HL-60 (cell line): ENCODE results near the gene CCDC182.

Experiments used
- DNase-seq, 2 experiments: peaks; one replicate each; pipeline ENCODE4 v3.0.0-alpha.2; 2010 to 2020; ENCODE audit warnings: low read depth in 1 of 2, low spot score in 1 of 2
- H3K27ac ChIP-seq: fragments of 250-450 bp; sonication (Bioruptor Pico); replicated peaks from 2 replicates; pipeline ENCODE4 v1.5.1; 2020; ENCODE audit warnings: mild to moderate bottlenecking, moderate library complexity
- H3K27me3 ChIP-seq: fragments of 250-450 bp; sonication (Bioruptor Pico); 2 replicates; pipeline ENCODE4 v1.5.1; 2021; ENCODE audit warnings: mild to moderate bottlenecking, moderate library complexity; ENCODE audit not compliant: insufficient read depth, poor library complexity, severe bottlenecking
- H3K4me3 ChIP-seq: replicated peaks from 2 replicates; pipeline ENCODE4 v1.5.1; 2011; ENCODE audit warnings: mild to moderate bottlenecking, control low read depth, low read length; ENCODE audit not compliant: insufficient read depth
- GABPA ChIP-seq: IDR thresholded peaks from 2 replicates; pipeline ENCODE4 v1.6.1; 2012; ENCODE audit warnings: low read depth
- POLR2AphosphoS5 ChIP-seq: IDR thresholded peaks from 2 replicates; pipeline ENCODE4 v1.6.1; 2012; ENCODE audit warnings: low read depth
- SPI1 ChIP-seq: IDR thresholded peaks from 2 replicates; pipeline ENCODE4 v1.6.1; 2012; ENCODE audit warnings: low read depth, mild to moderate bottlenecking, borderline replicate concordance
- TF ChIP-seq, protein P1 (sequence below): IDR thresholded peaks from one replicate; pipeline ENCODE4 v1.5.1; 2011; ENCODE audit warnings: low read length, control low read depth, inconsistent platforms; ENCODE audit not compliant: insufficient read depth
- TF ChIP-seq, protein P2 (sequence below): IDR thresholded peaks from 2 replicates; pipeline ENCODE4 v1.6.1; 2012; ENCODE audit warnings: low read depth; ENCODE audit not compliant: insufficient replicate concordance

The CCDC182 gene

DNA sequence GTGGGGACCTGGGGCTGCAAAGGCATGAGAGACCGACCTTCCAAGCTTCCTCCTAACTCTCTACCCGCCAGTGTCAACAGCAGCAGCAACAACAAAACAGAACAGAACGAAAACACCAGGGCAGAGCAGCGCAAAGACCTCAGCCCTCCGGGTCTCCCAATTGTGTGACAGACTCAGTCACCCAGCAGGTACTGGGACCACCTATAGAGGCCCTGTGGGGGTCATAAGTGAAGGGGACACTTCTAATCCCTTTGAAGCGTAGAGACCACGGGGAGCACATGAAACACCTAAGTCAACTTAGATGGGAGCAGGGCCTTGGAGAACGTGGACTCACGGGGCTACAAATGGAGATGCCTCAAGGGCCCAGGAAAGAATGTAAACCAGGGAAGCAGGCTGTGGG lies 12.6 kb upstream of the CCDC182 start:
- H3K4me3 ChIP-seq: no peak overlapping the region
- no peak overlapping the region for H3K27ac ChIP-seq
- H3K27me3 ChIP-seq: no peaks in the 10 kb centered on the region
- DNase-seq: no peak
- no peak for TF ChIP-seq GABPA
- no peak for TF ChIP-seq SPI1
- TF ChIP-seq, protein P1, sequence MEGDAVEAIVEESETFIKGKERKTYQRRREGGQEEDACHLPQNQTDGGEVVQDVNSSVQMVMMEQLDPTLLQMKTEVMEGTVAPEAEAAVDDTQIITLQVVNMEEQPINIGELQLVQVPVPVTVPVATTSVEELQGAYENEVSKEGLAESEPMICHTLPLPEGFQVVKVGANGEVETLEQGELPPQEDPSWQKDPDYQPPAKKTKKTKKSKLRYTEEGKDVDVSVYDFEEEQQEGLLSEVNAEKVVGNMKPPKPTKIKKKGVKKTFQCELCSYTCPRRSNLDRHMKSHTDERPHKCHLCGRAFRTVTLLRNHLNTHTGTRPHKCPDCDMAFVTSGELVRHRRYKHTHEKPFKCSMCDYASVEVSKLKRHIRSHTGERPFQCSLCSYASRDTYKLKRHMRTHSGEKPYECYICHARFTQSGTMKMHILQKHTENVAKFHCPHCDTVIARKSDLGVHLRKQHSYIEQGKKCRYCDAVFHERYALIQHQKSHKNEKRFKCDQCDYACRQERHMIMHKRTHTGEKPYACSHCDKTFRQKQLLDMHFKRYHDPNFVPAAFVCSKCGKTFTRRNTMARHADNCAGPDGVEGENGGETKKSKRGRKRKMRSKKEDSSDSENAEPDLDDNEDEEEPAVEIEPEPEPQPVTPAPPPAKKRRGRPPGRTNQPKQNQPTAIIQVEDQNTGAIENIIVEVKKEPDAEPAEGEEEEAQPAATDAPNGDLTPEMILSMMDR: no peak
- TF ChIP-seq POLR2AphosphoS5: no peak
- TF ChIP-seq, protein P2, sequence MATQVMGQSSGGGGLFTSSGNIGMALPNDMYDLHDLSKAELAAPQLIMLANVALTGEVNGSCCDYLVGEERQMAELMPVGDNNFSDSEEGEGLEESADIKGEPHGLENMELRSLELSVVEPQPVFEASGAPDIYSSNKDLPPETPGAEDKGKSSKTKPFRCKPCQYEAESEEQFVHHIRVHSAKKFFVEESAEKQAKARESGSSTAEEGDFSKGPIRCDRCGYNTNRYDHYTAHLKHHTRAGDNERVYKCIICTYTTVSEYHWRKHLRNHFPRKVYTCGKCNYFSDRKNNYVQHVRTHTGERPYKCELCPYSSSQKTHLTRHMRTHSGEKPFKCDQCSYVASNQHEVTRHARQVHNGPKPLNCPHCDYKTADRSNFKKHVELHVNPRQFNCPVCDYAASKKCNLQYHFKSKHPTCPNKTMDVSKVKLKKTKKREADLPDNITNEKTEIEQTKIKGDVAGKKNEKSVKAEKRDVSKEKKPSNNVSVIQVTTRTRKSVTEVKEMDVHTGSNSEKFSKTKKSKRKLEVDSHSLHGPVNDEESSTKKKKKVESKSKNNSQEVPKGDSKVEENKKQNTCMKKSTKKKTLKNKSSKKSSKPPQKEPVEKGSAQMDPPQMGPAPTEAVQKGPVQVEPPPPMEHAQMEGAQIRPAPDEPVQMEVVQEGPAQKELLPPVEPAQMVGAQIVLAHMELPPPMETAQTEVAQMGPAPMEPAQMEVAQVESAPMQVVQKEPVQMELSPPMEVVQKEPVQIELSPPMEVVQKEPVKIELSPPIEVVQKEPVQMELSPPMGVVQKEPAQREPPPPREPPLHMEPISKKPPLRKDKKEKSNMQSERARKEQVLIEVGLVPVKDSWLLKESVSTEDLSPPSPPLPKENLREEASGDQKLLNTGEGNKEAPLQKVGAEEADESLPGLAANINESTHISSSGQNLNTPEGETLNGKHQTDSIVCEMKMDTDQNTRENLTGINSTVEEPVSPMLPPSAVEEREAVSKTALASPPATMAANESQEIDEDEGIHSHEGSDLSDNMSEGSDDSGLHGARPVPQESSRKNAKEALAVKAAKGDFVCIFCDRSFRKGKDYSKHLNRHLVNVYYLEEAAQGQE: no peak

DNA sequence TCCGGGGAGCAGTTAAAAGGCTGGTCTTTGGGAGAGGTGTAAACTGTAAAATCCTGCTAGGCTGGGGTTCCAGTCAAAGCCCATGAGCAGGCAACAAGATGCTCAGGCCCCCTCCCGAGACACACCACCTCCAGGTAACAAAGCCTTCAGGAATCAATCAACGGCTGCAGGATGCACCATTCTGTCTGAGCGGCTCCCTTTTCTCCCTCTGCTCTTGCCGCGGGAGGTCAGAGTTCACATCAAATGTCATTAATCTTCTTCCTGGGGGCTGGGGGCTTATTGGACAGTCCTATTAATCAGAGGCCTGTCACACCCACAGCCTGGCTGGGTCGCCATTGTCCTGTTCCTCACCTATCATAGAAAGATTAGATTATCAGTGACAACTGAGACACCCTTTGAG lies 11.9 kb upstream of the CCDC182 start:
- TF ChIP-seq GABPA (no peak), POLR2AphosphoS5 (no peak), SPI1 (no peak)
- TF ChIP-seq, protein P2: no peak
- TF ChIP-seq, protein P1: no peak
- Histone ChIP-seq H3K27ac (no peak overlapping the region), H3K27me3 (no peaks in the 10 kb centered on the region), H3K4me3 (no peak overlapping the region)
- no peak for DNase-seq

DNA sequence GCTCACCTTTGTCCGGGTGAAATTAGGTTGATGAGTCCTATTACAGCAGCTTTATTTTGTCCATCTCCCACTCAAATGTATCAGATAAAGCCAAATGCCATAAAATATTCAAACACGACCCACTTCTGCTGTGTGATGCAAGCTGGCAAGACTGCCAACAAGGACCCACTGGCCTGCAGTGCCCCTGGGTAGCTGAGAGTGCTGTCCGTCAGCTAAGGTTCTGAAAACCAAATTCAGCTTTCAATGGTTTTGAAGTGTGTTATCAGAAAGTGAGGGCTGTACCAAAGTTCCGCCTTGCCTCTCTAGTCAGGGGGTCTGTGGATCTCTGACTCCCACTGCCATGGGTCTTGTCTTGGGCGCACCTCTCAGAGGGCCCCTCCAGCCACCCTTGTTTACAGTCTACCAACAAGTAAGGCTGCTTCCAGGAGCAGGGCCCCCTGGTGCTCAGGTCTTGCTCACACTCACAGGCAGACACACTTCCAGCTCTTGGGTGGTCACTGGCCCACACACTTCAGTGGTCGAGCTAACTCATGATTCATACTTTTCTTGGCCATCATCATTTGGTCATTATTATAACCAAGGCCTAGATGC lies 10.5 kb upstream of the CCDC182 start:
- Histone ChIP-seq H3K27ac (no peak overlapping the region), H3K4me3 (no peak overlapping the region), H3K27me3 (no peaks in the 10 kb centered on the region)
- TF ChIP-seq, protein P2: peak; percentile 94
- TF ChIP-seq GABPA (no peak), POLR2AphosphoS5 (no peak), SPI1 (no peak)
- TF ChIP-seq, protein P1: no peak
- no peak for DNase-seq
